Activated B cell treated with CpG ODN at 0.5 μM for 24 hours (primary cell): ENCODE measurements around the gene VKORC1. TPM values are rescaled to one million over a fixed set of nuclear protein-coding genes. Genes with fewer than 3 reads are reported as not detected.
A peak's percentile ranks its signal among the peaks of the same experiment; 100 is the strongest.
"Not testable (repeated sequence)": the region's sequence is repeated elsewhere in the genome, so short reads cannot be mapped to it uniquely, and the experiment has no call there.

Experiments used
- ATAC-seq: fragments of 200-7000 bp; cut with Tn5 transposase; one replicate; pipeline ENCODE4 v1.10.0; 2021; ENCODE audit warnings: low read depth, mild to moderate bottlenecking, moderate library complexity
- CTCF ChIA-PET: fragments of 350-600 bp; sonication (Branson Sonifier 250); formaldehyde crosslinking; loops from one replicate; lab custom pipeline; 2021; ENCODE audit warnings: antibody characterized with exemption; lab: Charles Lee
- POLR2A ChIA-PET: fragments of 350-600 bp; sonication (Branson Sonifier 250); formaldehyde crosslinking; loops from one replicate; lab custom pipeline; 2021; ENCODE audit warnings: antibody characterized with exemption; lab: Charles Lee
- DNase-seq: peaks from one replicate; pipeline ENCODE4 v3.0.0; 2022
- H3K27ac Mint-ChIP-seq: one replicate; pipeline ENCODE4 v1.8.0; 2020; ENCODE audit warnings: mixed read lengths
- H3K27me3 Mint-ChIP-seq: one replicate; pipeline ENCODE4 v1.8.0; 2021; ENCODE audit warnings: mixed read lengths
- H3K36me3 Mint-ChIP-seq: one replicate; pipeline ENCODE4 v1.8.0; 2021; ENCODE audit warnings: low read depth, mixed read lengths
- H3K4me1 Mint-ChIP-seq: one replicate; pipeline ENCODE4 v1.8.0; 2021; ENCODE audit warnings: mixed read lengths
- H3K4me3 Mint-ChIP-seq: one replicate; pipeline ENCODE4 v1.8.0; 2020; ENCODE audit warnings: mild to moderate bottlenecking, mixed read lengths
- H3K9me3 Mint-ChIP-seq: one replicate; pipeline ENCODE4 v1.8.0; 2020; ENCODE audit warnings: mixed read lengths
- CTCF ChIP-seq: fragments of 200-600 bp; IDR thresholded peaks from one replicate; pipeline ENCODE4 v1.8.0; 2022; ENCODE audit warnings: antibody characterized with exemption, mild to moderate bottlenecking
- intact Hi-C: fragments of 100-400 bp; cut with micrococcal nuclease; formaldehyde crosslinking; loops from one replicate; pipeline ENCODE4 v1.15.1; 2024
- total RNA-seq: library from RNA; stranded (reverse); gene quantifications from 2 replicates; pipeline ENCODE4 v1.2.3, GENCODE V29; 2022

VKORC1 gene
- total RNA-seq, 1 donor from 2014 or later: 41.9 TPM

GRCh38 chr16:31142109-31143010 is 47.8 kb upstream of the VKORC1 start:
- CTCF ChIA-PET: interaction anchor here (0.6 to 2.7 kb wide), 19 partner anchors 15 to 727 kb away, joined by 3 to 36 read pairs (median 5); partner anchors contain the start of genes FUS, HSD3B7, KAT8 and VKORC1
- Mint-ChIP-seq H3K4me3 (peak overlapping the region; percentile 65), H3K9me3 (no peaks in the 10 kb centered on the region), H3K4me1 (peaks cover 12% of the 10 kb centered on the region), H3K27ac (peak overlapping the region; percentile 80), H3K27me3 (peaks cover 5% of the 10 kb centered on the region), H3K36me3 (no peaks in the 10 kb centered on the region)
- intact Hi-C loops: loop anchor here (1.0 to 2.0 kb wide), 14 partner anchors 25 to 731 kb away; partner anchors contain the start of genes ARMC5, BCKDK, FUS and HSD3B7
- ATAC-seq (peak; percentile 96), DNase-seq (peak; percentile 97)
- POLR2A ChIA-PET: interaction anchor here (0.6 to 5.3 kb wide), 31 partner anchors 13 to 733 kb away, joined by 3 to 147 read pairs (median 5); partner anchors contain the start of genes ARMC5, FBRS, FUS and HSD3B7
- TF ChIP-seq CTCF: no peak

- no peak for TF ChIP-seq CTCF
- Mint-ChIP-seq H3K27me3 (peaks cover 4% of the 10 kb centered on the region), H3K4me1 (peaks cover 12% of the 10 kb centered on the region), H3K36me3 (no peaks in the 10 kb centered on the region), H3K9me3 (no peaks in the 10 kb centered on the region), H3K27ac (peak overlapping the region; percentile 80), H3K4me3 (peak overlapping the region; percentile 65)
- intact Hi-C loops: loop anchor here (1.0 to 2.0 kb wide), 14 partner anchors 24 to 732 kb away; partner anchors contain the start of genes ARMC5, BCKDK, FUS and HSD3B7
- ATAC-seq: no peak
- CTCF ChIA-PET: interaction anchor here (0.6 to 2.7 kb wide), 17 partner anchors 15 to 728 kb away, joined by 3 to 36 read pairs (median 5); partner anchors contain the start of genes FUS, HSD3B7, KAT8 and VKORC1
- POLR2A ChIA-PET: interaction anchor here (0.6 to 5.3 kb wide), 28 partner anchors 12 to 734 kb away, joined by 3 to 147 read pairs (median 5); partner anchors contain the start of genes ARMC5, FBRS, FUS and HSD3B7
- DNase-seq: no peak
Measured at GRCh38 chr16:31141489-31142108, 47.0 kb upstream of the VKORC1 start.

- H3K9me3 Mint-ChIP-seq, H3K4me3 Mint-ChIP-seq, H3K27ac Mint-ChIP-seq, CTCF ChIA-PET, intact Hi-C loops, H3K27me3 Mint-ChIP-seq, DNase-seq, ATAC-seq, H3K36me3 Mint-ChIP-seq: not testable (repeated sequence)
- POLR2A ChIA-PET: interaction anchor here (1.8 to 5.3 kb wide), 4 partner anchors 22 to 61 kb away, joined by 10 to 147 read pairs (median 55); partner anchors contain the start of genes FUS, KAT8, PYCARD and VKORC1
- peaks cover 12% of the 10 kb centered on the region for H3K4me1 Mint-ChIP-seq
Measured at GRCh38 chr16:31141071-31141469, 46.5 kb upstream of the VKORC1 start.

- ATAC-seq (no peak), DNase-seq (no peak)
- no peak for TF ChIP-seq CTCF
- intact Hi-C loops: no loop called here
- ChIA-PET CTCF (no interaction called here), POLR2A (interaction anchor here (0.7 to 4.3 kb wide), 3 partner anchors 20 to 189 kb away, joined by 3 to 98 read pairs (median 10); partner anchors contain the start of genes KAT8, ZNF646 and ZNF668)
- no peaks in the 10 kb centered on the region for H3K9me3 Mint-ChIP-seq
- H3K36me3 Mint-ChIP-seq: no peaks in the 10 kb centered on the region
- no peak overlapping the region for H3K4me3 Mint-ChIP-seq
- H3K27ac Mint-ChIP-seq: no peak overlapping the region
- peaks cover 12% of the 10 kb centered on the region for H3K4me1 Mint-ChIP-seq
- H3K27me3 Mint-ChIP-seq: no peaks in the 10 kb centered on the region
Measured at GRCh38 chr16:31138621-31139578, 44.3 kb upstream of the VKORC1 start.

- peaks cover 16% of the 10 kb centered on the region for H3K36me3 Mint-ChIP-seq
- H3K4me1 Mint-ChIP-seq, H3K27ac Mint-ChIP-seq, H3K4me3 Mint-ChIP-seq, CTCF ChIA-PET, H3K9me3 Mint-ChIP-seq, intact Hi-C loops, DNase-seq, H3K27me3 Mint-ChIP-seq, ATAC-seq: not testable (repeated sequence)
- POLR2A ChIA-PET: interaction anchor here (0.9 to 1.4 kb wide), 3 partner anchors 16 to 43 kb away, joined by 3 to 6 read pairs (median 4); partner anchors contain the start of genes FUS and KAT8
Measured at GRCh38 chr16:31136822-31137499, 42.4 kb upstream of the VKORC1 start.
